ENCODE data around the gene GIGYF2.

- no peak for TF ChIP-seq CTCF (IDR thresholded peaks at IDR 0.05; ENCODE audit: insufficient read depth, low read length)
- TF ChIP-seq GABPA (IDR thresholded peaks at IDR 0.05; ENCODE audit: low read depth), result no peak
These were observed 25.9 kb downstream of the GIGYF2 start for GRCh38 chr2:232723027-232723426.
